Lower leg skin (tissue), 4 donors: ENCODE measurements around the gene DCLK2. TPM values are rescaled to one million over a fixed set of nuclear protein-coding genes. Genes with fewer than 3 reads are reported as not detected.

Experiments used
- DNase-seq, 2 donors: peaks; one replicate each; pipeline ENCODE4 v3.0.0-alpha.2; 2019; ENCODE audit warnings: low spot score in 2 of 2
- H3K4me3 ChIP-seq: fragments of 200-600 bp; sonication (generic); 2 replicates; pipeline ENCODE4 v1.5.1; 2017; ENCODE audit warnings: mild to moderate bottlenecking, low read depth; ENCODE audit not compliant: poor library complexity, severe bottlenecking
- CTCF ChIP-seq, 3 donors: fragments of 450-650 bp; IDR thresholded peaks; one replicate each; pipeline ENCODE4 v1.5.1; 2016; ENCODE audit warnings: antibody characterized with exemption in 3 of 3, mild to moderate bottlenecking in 3 of 3, moderate library complexity in 2 of 3
- POLR2A ChIP-seq, 2 donors: fragments of 450-650 bp; IDR thresholded peaks; one replicate each; pipeline ENCODE4 v1.6.1; 2016 to 2017; ENCODE audit warnings: antibody characterized with exemption in 2 of 2, mild to moderate bottlenecking in 1 of 2, moderate library complexity in 1 of 2
- WGBS, 2 donors: methylation state at CpG; one replicate each; pipeline ENCODE4 v1.1.5; 2018; 5-methylcytosine and 5-hydroxymethylcytosine counted together
- intact Hi-C: fragments of 100-400 bp; cut with DNase I; formaldehyde crosslinking; loops from one replicate; pipeline ENCODE4 v1.15.0; 2023; ENCODE audit warnings: low total_unique reads
- total RNA-seq, 4 donors: library from RNA; depleted of rRNA; stranded (reverse); fragments of >200 nt; gene quantifications; one replicate each; pipeline ENCODE4 v1.1.0, GENCODE V29; 2016

DCLK2 gene
- total RNA-seq, 4 donors from 2014 or later = 0.59 to 2.3 (median 1.5) TPM

- TF ChIP-seq POLR2A (IDR thresholded peaks at IDR 0.05) = no peak
- TF ChIP-seq CTCF (IDR thresholded peaks at IDR 0.05) = no peak
- intact Hi-C loops = no loop called here
- whole genome bisulfite sequencing, 2 donors = 84 to 90% methylated on average over 6 of the region's 6 CpGs
Measured at GRCh38 chr4:150264595-150265161, 186.4 kb downstream of the DCLK2 start.

DNA sequence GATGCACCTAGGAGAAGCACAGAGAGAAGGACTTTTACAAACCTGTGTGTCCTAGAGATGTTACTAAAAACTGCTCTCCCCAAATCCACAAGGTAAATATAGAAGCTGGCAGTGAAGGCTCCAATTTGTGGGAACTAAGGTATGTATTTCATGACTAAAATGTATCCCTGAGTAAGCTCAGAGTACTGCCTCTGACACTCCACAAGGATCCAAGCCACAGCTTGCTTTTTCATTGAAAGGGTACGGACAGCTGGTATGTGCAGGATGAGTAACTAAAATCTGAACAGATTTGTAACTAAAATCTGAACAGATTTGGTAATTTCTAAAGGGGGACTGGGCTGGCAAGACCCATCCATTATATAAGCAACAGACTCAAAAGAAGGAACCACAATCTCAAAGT, 187.6 kb downstream of the DCLK2 start:
- no peak for DNase-seq
- 96 to 97% methylated on average over 1 of the region's 1 CpG for WGBS, 2 donors
- no peak overlapping the region for H3K4me3 ChIP-seq
- TF ChIP-seq CTCF (IDR thresholded peaks at IDR 0.05) (no peak), POLR2A (IDR thresholded peaks at IDR 0.05) (no peak)
- intact Hi-C loops = no loop called here

More at GRCh38 chr4:150264595-150265161, 186.4 kb downstream of the DCLK2 start:
- DNase-seq = no peak
- H3K4me3 ChIP-seq = no peak overlapping the region

- DNase-seq = no peak
- TF ChIP-seq POLR2A (IDR thresholded peaks at IDR 0.05) = no peak
- TF ChIP-seq CTCF (IDR thresholded peaks at IDR 0.05) = no peak
- 85% methylated on average over 1 of the region's 1 CpG for WGBS, 2 donors
- intact Hi-C loops = no loop called here
- H3K4me3 ChIP-seq = no peak overlapping the region
Measured at GRCh38 chr4:150268444-150268843, 190.2 kb downstream of the DCLK2 start.

- WGBS, 2 donors = 84 to 100% methylated on average over 2 of the region's 2 CpGs
- intact Hi-C loops = no loop called here
- no peak for TF ChIP-seq CTCF (IDR thresholded peaks at IDR 0.05)
- no peak for TF ChIP-seq POLR2A (IDR thresholded peaks at IDR 0.05)
- no peak overlapping the region for H3K4me3 ChIP-seq
- DNase-seq = no peak
Measured at GRCh38 chr4:150278206-150278605, 200.0 kb downstream of the DCLK2 start.

DNA sequence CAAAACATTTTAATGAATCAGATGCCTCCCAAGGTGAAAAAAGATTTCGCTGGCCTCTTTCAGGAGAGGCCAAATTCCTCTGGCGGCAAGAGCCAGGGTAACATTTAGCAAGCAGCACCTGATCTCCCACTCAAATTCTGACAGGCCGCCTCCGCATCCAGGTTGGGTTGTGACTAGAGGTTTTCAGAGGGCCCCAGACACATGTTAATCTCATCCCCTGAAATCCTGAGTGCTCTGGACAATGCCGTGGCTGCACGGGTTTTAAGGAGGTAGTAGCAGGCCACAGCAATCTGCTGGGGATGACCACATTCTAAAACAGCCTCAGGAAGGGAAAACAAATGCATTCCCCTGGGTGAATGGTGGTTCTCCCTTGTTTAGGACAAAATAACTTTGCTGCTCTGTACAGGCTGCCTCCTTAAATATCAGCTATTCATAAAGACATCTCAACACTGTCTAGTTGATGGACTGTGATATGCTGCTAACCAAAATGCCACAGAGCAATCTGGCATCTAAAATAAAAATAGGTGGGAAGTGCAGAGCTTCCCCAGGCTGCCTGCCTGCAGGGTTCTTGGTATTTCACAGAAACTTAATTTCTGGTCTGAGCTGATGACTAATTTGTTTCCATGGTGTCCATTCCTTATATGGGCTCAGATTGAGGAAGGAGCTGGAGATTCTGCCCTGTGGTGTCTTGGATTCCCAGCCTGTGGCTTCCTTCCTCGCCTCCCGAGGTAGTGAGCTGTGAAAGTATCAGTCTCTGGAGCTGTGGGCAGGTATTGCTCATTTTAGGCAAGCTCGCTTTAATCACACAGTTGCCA, 202.0 kb downstream of the DCLK2 start:
- H3K4me3 ChIP-seq = no peak overlapping the region
- DNase-seq = no peak
- intact Hi-C loops = no loop called here
- 67 to 70% methylated on average over 9 of the region's 9 CpGs for WGBS, 2 donors
- TF ChIP-seq POLR2A (IDR thresholded peaks at IDR 0.05) (no peak), CTCF (IDR thresholded peaks at IDR 0.05) (no peak)
